ENCODE measurements around the gene UTP25.

Gene UTP25

GRCh38 chr1:209797978-209798639 lies 29.7 kb upstream of the UTP25 start:
- in situ Hi-C loops (cut with MboI; ENCODE audit: low pct_unique_long_range_greater_than_20kb, low sequenced_read_pairs, unreplicated experiment) = no loop called here
- DNase-seq (ENCODE audit: low spot score) = no peak

DNA sequence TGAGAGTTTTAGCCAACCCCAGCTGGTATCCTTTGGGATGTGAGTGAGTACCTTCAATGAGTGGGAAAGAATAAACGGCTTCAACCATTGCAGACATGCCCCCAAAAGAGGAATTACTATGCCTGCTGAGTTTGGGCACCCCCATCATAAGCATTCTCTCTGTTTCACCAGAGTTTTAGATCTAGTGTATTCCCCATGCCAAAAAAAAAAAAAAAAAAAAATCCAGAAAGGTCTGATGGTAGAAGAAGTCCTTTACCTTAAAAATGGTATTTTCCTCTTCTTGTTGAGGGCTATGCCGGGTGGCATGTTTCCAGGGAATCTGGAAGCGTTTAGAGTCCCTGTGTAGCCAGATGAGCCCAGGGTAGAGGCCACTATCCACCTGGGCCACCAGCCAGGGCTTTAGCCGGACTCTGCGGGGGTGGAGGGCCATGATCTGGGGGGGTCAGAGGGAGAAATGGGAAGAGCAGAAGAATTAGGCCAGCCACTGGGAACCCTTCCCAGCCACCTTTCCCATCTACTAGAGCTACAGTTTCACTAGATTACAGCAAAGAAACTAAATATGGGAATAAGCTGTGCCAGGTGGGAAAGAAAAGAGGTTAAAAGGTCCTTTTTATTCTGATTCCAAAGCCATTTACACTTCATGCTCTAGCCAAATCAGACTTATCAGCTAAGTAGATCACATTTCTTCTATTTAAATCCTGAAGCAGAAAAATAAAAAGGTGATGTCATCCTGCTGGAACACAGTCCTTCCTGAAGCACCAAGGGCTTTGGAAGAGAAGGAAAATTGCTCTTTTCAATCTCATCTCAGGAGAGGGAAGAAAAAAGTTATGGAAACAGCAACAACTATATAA lies 26.6 kb upstream of the UTP25 start:
- in situ Hi-C loops (cut with MboI; ENCODE audit: low pct_unique_long_range_greater_than_20kb, low sequenced_read_pairs, unreplicated experiment) = no loop called here
- TF ChIP-seq CTCF (IDR thresholded peaks at IDR 0.05; ENCODE audit: extremely low read depth, insufficient read depth, missing control alignments) = no peak
- no peak for DNase-seq (ENCODE audit: low spot score)

More at GRCh38 chr1:209797978-209798639, 29.7 kb upstream of the UTP25 start:
- TF ChIP-seq CTCF (IDR thresholded peaks at IDR 0.05; ENCODE audit: extremely low read depth, insufficient read depth, missing control alignments) = no peak

GRCh38 chr1:209802117-209802779 lies 25.5 kb upstream of the UTP25 start:
- in situ Hi-C loops (cut with MboI; ENCODE audit: low pct_unique_long_range_greater_than_20kb, low sequenced_read_pairs, unreplicated experiment) = no loop called here
- no peak for TF ChIP-seq CTCF (IDR thresholded peaks at IDR 0.05; ENCODE audit: extremely low read depth, insufficient read depth, missing control alignments)

GRCh38 chr1:209802780-209803152 lies 25.0 kb upstream of the UTP25 start:
- in situ Hi-C loops (cut with MboI; ENCODE audit: low pct_unique_long_range_greater_than_20kb, low sequenced_read_pairs, unreplicated experiment) = no loop called here
- no peak for DNase-seq (ENCODE audit: low spot score)
- no peak for TF ChIP-seq CTCF (IDR thresholded peaks at IDR 0.05; ENCODE audit: extremely low read depth, insufficient read depth, missing control alignments)

More at GRCh38 chr1:209802117-209802779, 25.5 kb upstream of the UTP25 start:
- no peak for DNase-seq (ENCODE audit: low spot score)

DNA sequence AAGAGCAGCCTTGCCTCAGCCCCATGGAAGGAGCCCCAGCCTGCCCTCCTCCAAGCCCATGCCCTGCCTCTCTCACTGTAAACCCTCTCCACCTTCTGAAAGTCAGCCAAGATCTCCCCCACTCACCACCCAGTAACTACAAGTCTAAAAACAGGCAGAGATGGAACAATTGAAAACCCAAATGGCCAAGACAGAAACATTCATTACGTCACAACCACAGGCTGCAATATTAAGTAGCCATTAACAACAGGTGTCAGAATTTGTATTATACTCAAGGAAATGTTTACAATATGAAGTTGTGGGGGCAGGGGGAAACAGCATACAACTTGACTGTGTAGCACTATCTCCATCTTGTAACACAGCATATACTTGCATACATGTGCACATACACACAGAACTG lies 24.2 kb upstream of the UTP25 start:
- in situ Hi-C loops (cut with MboI; ENCODE audit: low pct_unique_long_range_greater_than_20kb, low sequenced_read_pairs, unreplicated experiment) = no loop called here
- DNase-seq (ENCODE audit: low spot score) = no peak
- no peak for TF ChIP-seq CTCF (IDR thresholded peaks at IDR 0.05; ENCODE audit: extremely low read depth, insufficient read depth, missing control alignments)

- in situ Hi-C loops (cut with MboI; ENCODE audit: low pct_unique_long_range_greater_than_20kb, low sequenced_read_pairs, unreplicated experiment) = no loop called here
- no peak for DNase-seq (ENCODE audit: low spot score)
- no peak for TF ChIP-seq CTCF (IDR thresholded peaks at IDR 0.05; ENCODE audit: extremely low read depth, insufficient read depth, missing control alignments)
Measured at GRCh38 chr1:209805341-209805781, 22.4 kb upstream of the UTP25 start.
